ENCODE results near the gene FAM222B.
A peak's percentile ranks its signal among the peaks of the same experiment; 100 is the strongest.
"Not testable (repeated sequence)": the region's sequence is repeated elsewhere in the genome, so short reads cannot be mapped to it uniquely, and the experiment has no call there.

The FAM222B gene

DNA sequence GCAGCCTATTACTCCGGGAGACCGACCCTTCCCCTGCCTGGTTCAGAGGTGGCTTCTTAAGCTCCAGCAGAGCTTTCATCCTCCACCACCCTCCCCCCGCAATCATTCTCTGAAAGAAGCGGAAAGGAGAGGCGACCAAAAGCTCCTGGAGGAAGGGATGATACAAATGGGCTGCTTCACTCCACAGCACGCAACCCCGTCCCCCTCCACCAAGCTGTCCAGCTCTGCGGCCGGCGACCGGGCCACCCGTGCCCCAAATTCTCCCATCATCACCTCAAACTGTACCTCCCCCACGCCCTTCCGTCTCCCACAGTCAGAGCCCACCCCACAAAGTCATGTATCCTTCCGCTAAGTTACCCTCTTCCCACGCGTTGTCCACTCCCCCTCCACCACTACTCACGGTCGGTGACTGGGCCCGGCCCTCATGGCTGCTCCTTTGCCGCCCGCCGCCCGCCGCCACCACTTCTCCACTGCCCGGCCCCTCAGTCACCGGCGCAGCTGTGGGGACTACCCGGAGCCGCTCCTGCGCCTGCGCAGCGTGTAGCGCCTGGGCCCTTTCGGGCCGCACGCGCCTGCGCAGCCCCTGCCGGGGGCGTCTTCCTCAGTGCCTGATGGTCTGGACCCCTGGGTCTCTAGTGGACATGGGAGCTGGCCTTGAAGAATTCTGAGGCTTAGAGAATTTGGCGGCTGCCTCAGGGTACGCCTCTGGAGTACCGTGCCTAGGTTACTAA is at the start of gene FAM222B:
TSS of gene FAM222B (minus strand) at position 509 of the 731 bp plus-strand sequence. CDS start 76,123 bp downstream, outside the sequence.
- peak; percentile 92 for DNase-seq

DNA sequence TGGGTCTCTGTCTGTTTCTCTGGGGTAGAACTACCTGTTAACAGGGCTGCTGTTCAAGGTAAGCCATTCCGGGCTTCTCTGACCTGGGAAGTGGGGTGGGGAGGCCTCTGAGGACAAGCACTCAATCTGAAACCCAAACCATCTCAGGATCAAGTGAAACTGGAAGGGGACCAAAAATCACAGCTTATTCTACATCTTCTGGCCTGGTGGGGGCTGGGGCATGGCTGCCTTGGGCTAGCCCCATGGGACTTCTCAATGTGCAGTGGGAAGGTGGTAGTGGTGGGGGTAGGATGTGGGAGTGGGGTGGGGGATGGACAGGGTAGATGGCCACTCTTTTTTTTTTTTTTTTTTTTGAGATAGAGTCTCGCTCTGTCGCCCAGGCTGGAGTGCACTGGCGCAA is 49.4 kb upstream of the FAM222B start:
- no peak for DNase-seq

- no peak for DNase-seq
Measured at GRCh38 chr17:28891201-28891600, 48.6 kb upstream of the FAM222B start.

DNA sequence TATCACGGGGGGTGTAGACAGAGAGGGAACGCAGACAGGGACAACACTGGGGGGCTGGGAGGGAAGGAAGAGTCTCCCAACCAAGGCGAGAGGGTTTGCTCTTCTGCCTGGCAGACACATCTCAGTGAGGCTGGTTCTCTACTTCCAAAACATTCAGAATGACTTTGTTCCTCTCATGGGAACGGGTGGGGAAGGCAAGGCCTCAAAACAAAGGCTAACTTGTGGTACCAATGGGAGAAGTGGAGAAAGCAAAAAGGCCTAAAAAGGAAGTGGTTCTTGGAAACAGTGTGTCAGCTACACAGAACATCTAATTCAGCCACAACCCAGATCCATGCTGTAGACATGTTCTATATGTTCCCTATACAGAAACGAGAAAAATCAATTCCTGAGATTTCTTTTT is 47.4 kb upstream of the FAM222B start:
- DNase-seq: no peak

DNA sequence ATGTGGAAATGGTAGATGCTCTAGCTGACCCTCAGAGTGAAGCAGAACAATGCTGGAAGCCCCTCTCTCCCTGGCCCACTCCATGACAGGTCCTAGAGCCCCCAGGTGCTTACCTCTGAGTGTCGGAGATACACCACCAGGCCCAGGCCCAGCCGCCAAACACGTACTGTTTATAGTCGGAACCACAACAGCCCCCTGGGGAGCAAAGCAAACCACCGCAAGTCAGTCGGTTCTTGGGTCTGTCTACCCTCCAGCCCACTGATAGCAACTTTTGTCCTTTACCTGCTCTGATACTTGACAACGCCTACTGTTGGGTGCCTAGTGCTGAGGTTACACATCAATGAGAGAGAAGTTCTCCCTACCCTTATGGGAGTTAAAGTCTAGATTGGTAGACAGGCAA is 46.2 kb upstream of the FAM222B start:
- DNase-seq: no peak

DNA sequence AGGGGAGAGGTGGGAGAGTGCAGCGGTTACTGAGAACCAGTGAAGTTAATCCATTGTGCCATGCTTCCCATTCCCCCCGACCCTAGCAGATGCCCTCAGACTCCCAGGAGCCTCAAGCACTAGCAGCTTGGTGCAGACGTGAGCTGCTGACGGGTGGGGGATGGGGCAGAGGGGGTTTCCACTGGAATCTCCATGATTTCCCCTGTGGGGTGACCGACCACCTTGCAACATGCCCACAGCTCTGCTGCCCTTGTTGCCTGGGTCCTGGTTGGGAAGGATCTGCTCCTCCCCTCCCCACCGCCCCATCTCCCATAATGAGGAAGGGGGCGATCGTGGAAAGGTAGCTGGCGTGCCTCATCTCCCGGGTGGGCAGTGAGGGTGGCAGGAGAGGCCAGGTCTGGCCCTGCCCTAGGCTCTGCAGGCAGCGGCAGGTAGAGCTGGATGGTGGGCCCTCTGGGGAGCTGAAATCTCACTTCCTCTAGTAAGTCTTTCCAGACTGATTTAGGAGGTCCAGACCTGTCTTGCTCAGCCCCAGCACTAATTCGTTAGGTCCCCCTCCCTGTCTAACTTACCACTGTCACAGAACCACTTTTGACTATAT is 45.4 kb upstream of the FAM222B start:
- DNase-seq: no peak

- no peak for DNase-seq
Measured at GRCh38 chr17:28885951-28886350, 43.4 kb upstream of the FAM222B start.

DNA sequence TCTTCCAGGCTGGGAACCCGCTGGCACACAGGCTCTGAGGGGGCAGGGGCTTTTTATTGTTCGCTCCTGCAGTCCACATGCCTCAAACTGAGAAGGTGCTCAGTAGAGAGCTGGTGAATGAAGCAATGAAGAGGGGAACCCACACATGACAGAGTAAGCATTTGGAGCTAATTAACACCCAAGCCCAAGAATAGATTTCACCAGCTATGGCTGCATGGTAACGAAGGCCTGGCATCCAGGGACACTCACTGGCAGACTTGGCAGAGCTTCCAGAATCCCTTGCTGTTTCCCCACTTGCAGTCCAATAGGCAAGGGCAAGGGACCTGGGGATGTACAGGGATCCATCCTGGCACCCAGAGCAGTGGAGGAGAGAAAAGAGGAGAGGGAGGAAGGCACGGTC is 42.8 kb upstream of the FAM222B start:
- DNase-seq: no peak

DNA sequence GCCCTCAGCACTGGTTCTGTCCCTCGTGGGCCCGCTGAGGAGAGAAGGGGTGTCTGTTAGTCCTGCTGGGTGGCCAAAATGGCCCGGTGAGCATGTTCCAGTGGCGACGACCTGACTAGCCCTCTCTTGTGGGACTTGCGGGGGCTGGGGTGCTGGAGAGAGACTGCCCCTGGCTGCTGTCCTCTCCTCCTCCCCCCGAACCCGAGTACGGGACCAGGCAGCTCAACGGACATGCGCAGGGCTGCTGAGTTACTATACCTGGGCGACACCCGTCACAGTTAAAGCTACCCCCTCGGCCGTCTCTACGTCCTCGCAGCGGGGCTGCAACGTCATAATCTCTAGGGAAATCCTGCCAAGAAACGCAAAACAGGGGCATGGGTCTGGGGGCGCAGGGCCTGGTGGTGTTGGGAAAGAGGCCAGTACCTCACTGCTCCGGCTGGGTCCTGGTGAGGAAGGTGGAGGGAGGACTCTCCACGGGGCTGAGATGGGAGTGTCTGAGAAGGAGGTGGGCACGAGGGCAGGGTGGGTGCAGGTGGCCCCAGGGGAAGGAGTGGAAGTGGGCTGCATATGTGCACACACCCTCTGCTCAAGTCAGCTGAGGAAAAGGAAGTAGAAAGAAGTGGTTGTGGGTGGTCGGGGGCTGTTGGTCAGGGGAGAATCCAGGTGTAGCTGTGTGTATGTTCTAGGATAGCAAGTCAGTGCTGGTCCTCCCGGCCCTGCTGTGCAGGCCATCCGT is 41.5 kb upstream of the FAM222B start:
- no peak for DNase-seq

GRCh38 chr17:28882154-28882895 is 39.7 kb upstream of the FAM222B start:
- DNase-seq: no peak

- no peak for DNase-seq
Measured at GRCh38 chr17:28881533-28882056, 39.0 kb upstream of the FAM222B start.

- no peak for DNase-seq
Measured at GRCh38 chr17:28880572-28880945, 38.0 kb upstream of the FAM222B start.

- DNase-seq: no peak
Measured at GRCh38 chr17:28879886-28880571, 37.4 kb upstream of the FAM222B start.

DNA sequence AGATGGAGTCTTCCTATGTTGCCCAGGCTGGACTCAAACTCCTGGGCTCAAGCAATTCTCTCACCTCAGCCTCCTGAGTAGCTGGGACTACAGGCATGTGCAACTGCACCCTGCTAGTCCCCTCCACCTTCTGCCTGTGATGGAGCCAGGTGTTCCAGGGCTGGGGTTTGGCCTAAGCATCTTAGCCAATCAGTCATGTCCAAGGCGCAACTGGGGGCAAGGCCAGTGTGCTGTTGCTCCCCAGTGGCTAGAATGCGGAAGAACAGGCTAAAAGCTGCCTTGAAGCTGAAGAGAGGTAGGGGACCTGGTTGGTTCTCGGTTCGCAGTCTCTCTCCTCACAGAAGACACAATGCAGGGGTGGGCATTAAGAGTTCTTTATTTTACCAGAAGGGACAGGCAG is 36.4 kb upstream of the FAM222B start:
- DNase-seq: no peak

GRCh38 chr17:28878158-28878910 is 35.7 kb upstream of the FAM222B start:
- DNase-seq: no peak

- not testable (repeated sequence) for DNase-seq
Measured at GRCh38 chr17:28877150-28877711, 34.6 kb upstream of the FAM222B start.

- DNase-seq: no peak
Measured at GRCh38 chr17:28875848-28876550, 33.4 kb upstream of the FAM222B start.

DNA sequence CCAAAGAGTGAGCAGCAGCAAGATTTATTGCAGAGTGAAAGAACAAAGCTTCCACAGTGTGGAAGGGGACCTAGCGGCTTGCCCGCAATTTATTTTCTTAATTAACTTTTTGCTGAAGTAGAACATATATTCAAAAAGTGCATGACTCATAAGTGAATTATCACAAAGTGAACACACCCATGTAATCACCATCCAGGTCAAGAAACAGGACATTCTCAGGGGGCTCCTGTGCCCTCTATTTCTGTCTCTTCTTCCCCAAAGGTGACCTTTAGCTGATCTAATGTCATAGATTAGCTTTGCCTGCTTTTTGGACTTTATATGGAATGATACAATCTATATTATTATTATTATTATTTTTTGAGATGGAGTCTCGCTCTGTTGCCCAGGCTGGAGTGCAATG is 32.2 kb upstream of the FAM222B start:
- no peak for DNase-seq

GRCh38 chr17:28873839-28874238 is 31.2 kb upstream of the FAM222B start:
- DNase-seq: no peak

DNA sequence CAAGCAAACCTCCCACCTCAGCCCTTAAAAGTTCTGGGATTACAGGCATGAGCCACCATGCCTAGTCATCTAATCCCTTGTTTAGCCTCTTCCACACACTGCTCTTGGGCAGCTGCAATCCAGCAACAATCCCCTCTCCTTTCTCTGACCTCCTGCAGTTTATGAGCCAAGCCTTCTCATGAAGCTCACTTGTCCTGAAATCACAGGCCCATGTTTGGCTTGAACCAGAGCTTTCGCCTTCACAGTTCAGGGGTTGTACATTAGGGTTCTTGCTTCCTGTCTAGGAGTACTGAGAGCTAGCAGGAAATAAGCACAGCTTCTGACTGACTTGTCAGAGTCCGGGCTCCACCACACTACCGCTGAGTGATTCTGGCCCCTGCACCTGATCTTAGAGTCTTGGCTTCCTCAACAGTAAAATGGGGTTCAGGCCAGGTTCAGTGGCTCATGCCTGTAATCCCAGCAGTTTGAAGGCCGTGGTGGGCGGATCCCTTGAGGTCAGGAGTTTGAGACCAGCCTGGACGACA is 28.5 kb upstream of the FAM222B start:
- DNase-seq: no peak

Measured in right hindlimb (tissue), 1 donor.